Esophagus squamous epithelium (tissue), 4 donors: ENCODE data around the gene ALAS1.

Experiments used
- POLR2A ChIP-seq, 4 donors: fragments of 450-650 bp; IDR thresholded peaks; one replicate each; pipeline ENCODE4 v1.6.1; 2017; ENCODE audit warnings: antibody characterized with exemption in 4 of 4, mild to moderate bottlenecking in 4 of 4, moderate library complexity in 3 of 4
- TF ChIP-seq, protein P1 (sequence below), 6 experiments: fragments of 450-650 bp in 4 of 6; fragments of 200-600 bp in 2 of 6; sonication (generic) in 2 of 6; IDR thresholded peaks; one replicate each; pipeline ENCODE4 v1.5.1; 2016 to 2019; ENCODE audit warnings: antibody characterized with exemption in 6 of 6, mild to moderate bottlenecking in 4 of 6, moderate library complexity in 4 of 6

DNA sequence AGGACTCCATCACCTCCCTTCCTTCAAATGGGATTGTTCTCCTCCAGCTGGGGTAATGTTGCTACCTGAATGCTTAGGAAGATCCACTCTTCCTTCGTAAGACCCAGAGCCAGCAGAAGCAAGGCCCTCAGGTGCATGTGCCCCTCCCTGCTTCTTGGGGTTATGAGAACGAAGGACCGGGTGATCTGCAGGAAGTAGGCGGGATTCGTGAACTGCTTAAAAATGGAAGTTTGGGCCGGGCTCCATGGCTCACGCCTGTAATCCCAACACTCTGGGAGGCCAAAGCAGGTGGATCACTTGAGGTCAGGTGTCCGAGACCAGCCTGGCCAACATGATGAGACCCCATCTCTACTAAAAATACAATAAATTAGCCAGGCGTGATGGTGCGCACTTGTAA, 19.4 kb downstream of the ALAS1 start:
- TF ChIP-seq, protein P1, sequence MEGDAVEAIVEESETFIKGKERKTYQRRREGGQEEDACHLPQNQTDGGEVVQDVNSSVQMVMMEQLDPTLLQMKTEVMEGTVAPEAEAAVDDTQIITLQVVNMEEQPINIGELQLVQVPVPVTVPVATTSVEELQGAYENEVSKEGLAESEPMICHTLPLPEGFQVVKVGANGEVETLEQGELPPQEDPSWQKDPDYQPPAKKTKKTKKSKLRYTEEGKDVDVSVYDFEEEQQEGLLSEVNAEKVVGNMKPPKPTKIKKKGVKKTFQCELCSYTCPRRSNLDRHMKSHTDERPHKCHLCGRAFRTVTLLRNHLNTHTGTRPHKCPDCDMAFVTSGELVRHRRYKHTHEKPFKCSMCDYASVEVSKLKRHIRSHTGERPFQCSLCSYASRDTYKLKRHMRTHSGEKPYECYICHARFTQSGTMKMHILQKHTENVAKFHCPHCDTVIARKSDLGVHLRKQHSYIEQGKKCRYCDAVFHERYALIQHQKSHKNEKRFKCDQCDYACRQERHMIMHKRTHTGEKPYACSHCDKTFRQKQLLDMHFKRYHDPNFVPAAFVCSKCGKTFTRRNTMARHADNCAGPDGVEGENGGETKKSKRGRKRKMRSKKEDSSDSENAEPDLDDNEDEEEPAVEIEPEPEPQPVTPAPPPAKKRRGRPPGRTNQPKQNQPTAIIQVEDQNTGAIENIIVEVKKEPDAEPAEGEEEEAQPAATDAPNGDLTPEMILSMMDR (IDR thresholded peaks at IDR 0.05), result no peak
- no peak for TF ChIP-seq POLR2A (IDR thresholded peaks at IDR 0.05)
